ENCODE data around the gene RNU4-1.

The RNU4-1 gene

DNA sequence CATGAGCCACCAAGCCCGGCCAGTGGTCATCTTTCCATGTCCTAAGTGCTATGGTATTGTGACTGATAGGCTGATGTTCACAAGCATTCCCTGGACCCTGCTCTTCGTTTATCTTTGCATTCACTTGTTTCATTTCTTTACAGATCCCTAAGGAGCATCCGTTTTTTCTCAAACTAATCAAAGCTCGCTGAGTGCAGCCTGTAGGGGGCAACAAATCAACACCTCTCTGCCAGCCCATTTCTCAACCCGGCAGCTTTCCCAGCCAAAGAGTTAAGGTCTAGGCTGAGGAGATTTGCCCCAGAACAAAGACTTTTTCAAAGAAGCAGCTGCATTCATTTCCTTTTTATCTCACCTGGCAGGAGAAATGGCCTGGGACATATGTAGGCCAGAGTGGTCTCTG, 21.2 kb upstream of the RNU4-1 start:
- H3K27me3 ChIP-seq (ENCODE audit: low read length) = no peaks in the 10 kb centered on the region
- H3K27ac ChIP-seq (ENCODE audit: low read depth, low read length) = no peak overlapping the region
- H3K9me2 ChIP-seq (replicated peaks; ENCODE audit: insufficient read depth, low read length) = no peaks in the 10 kb centered on the region
- no peaks in the 10 kb centered on the region for H3K9me3 ChIP-seq (ENCODE audit: insufficient read depth, low read length)
- H3F3A ChIP-seq (ENCODE audit: insufficient read depth) = no peaks in the 10 kb centered on the region
- no peak overlapping the region for H3K4me3 ChIP-seq (ENCODE audit: insufficient read depth, low read length, poor library complexity, severe bottlenecking)
- H2AFZ ChIP-seq (ENCODE audit: low read depth, low read length, severe bottlenecking) = no peak overlapping the region
- TF ChIP-seq EZH2phosphoT487 (conservative IDR thresholded peaks at IDR 0.05; ENCODE audit: low read length) (no peak), CTCF (IDR thresholded peaks at IDR 0.05; ENCODE audit: insufficient read depth, low read length, poor library complexity, severe bottlenecking) (peak; percentile 42)
- no peak overlapping the region for H3K9ac ChIP-seq (ENCODE audit: low read length)
- H4K20me1 ChIP-seq (ENCODE audit: low read depth, low read length) = no peaks in the 10 kb centered on the region
- no peaks in the 10 kb centered on the region for H3K36me3 ChIP-seq (ENCODE audit: low read length)
- H3K4me2 ChIP-seq (ENCODE audit: low read depth, low read length, poor library complexity, severe bottlenecking) = no peak overlapping the region
- no peaks in the 10 kb centered on the region for H3K79me2 ChIP-seq (ENCODE audit: insufficient read depth, low read length)

GRCh38 chr12:120301962-120302815, 9.2 kb upstream of the RNU4-1 start, which contains the start of gene SIRT4:
TSS of gene SIRT4 (plus strand) at chr12:120302321. CDS start at chr12:120303562, 1,241 bp downstream.
- H3K36me3 ChIP-seq (ENCODE audit: low read length) = no peaks in the 10 kb centered on the region
- no peaks in the 10 kb centered on the region for H3K9me2 ChIP-seq (replicated peaks; ENCODE audit: insufficient read depth, low read length)
- no peaks in the 10 kb centered on the region for H4K20me1 ChIP-seq (ENCODE audit: low read depth, low read length)
- H2AFZ ChIP-seq (ENCODE audit: low read depth, low read length, severe bottlenecking) = peak within 1 kb of the TSS; percentile 98
- H3K4me3 ChIP-seq (ENCODE audit: insufficient read depth, low read length, poor library complexity, severe bottlenecking) = peak within 1 kb of the TSS; percentile 67
- H3K79me2 ChIP-seq (ENCODE audit: insufficient read depth, low read length) = no peaks in the 10 kb centered on the region
- peak; percentile 85 for TF ChIP-seq CTCF (IDR thresholded peaks at IDR 0.05; ENCODE audit: insufficient read depth, low read length, poor library complexity, severe bottlenecking)
- no peak for TF ChIP-seq EZH2phosphoT487 (conservative IDR thresholded peaks at IDR 0.05; ENCODE audit: low read length)
- no peaks in the 10 kb centered on the region for H3F3A ChIP-seq (ENCODE audit: insufficient read depth)
- peak within 1 kb of the TSS; percentile 65 for H3K4me2 ChIP-seq (ENCODE audit: low read depth, low read length, poor library complexity, severe bottlenecking)
- peak within 1 kb of the TSS; percentile 61 for H3K9ac ChIP-seq (ENCODE audit: low read length)
- H3K27me3 ChIP-seq (ENCODE audit: low read length) = no peaks in the 10 kb centered on the region
- no peak within 1 kb of the TSS for H3K27ac ChIP-seq (ENCODE audit: low read depth, low read length)
- H3K9me3 ChIP-seq (ENCODE audit: insufficient read depth, low read length) = no peaks in the 10 kb centered on the region

DNA sequence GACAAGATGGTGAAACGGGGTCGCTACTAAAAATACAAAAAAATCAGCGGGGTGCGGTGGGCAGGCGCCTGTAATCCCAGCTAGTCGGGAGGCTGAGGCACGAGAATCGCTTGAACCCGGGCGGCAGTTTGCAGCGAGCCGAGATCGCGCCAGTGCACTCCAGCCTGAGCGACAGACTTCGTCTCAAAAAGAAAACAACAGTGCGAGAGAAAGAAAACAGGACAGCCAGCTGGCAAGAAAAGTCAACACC, 701 bp downstream of the RNU4-1 start:
- H3K27me3 ChIP-seq (ENCODE audit: low read length) = no peaks in the 10 kb centered on the region
- H3K9ac ChIP-seq (ENCODE audit: low read length) = peak overlapping the region; percentile 66
- H2AFZ ChIP-seq (ENCODE audit: low read depth, low read length, severe bottlenecking) = peak overlapping the region; percentile 9
- H3K27ac ChIP-seq (ENCODE audit: low read depth, low read length) = peak overlapping the region; percentile 88
- peak overlapping the region; percentile 54 for H3K4me3 ChIP-seq (ENCODE audit: insufficient read depth, low read length, poor library complexity, severe bottlenecking)
- no peaks in the 10 kb centered on the region for H3K36me3 ChIP-seq (ENCODE audit: low read length)
- H4K20me1 ChIP-seq (ENCODE audit: low read depth, low read length) = no peaks in the 10 kb centered on the region
- TF ChIP-seq EZH2phosphoT487 (conservative IDR thresholded peaks at IDR 0.05; ENCODE audit: low read length) (no peak), CTCF (IDR thresholded peaks at IDR 0.05; ENCODE audit: insufficient read depth, low read length, poor library complexity, severe bottlenecking) (no peak)
- peak overlapping the region; percentile 73 for H3K4me2 ChIP-seq (ENCODE audit: low read depth, low read length, poor library complexity, severe bottlenecking)
- H3F3A ChIP-seq (ENCODE audit: insufficient read depth) = peaks cover 39% of the 10 kb centered on the region
- no peaks in the 10 kb centered on the region for H3K79me2 ChIP-seq (ENCODE audit: insufficient read depth, low read length)
- H3K9me2 ChIP-seq (replicated peaks; ENCODE audit: insufficient read depth, low read length) = no peaks in the 10 kb centered on the region
- H3K9me3 ChIP-seq (ENCODE audit: insufficient read depth, low read length) = no peaks in the 10 kb centered on the region
